Activated B cell treated with CpG ODN at 0.5 μM for 24 hours (primary cell): ENCODE results near the gene DAPK1. TPM values are rescaled to one million over a fixed set of nuclear protein-coding genes. Genes with fewer than 3 reads are reported as not detected.

Experiments used
- ATAC-seq: fragments of 200-7000 bp; cut with Tn5 transposase; one replicate; pipeline ENCODE4 v1.10.0; 2021; ENCODE audit warnings: low read depth, mild to moderate bottlenecking, moderate library complexity
- CTCF ChIA-PET: fragments of 350-600 bp; sonication (Branson Sonifier 250); formaldehyde crosslinking; loops from one replicate; lab custom pipeline; 2021; ENCODE audit warnings: antibody characterized with exemption; lab: Charles Lee
- POLR2A ChIA-PET: fragments of 350-600 bp; sonication (Branson Sonifier 250); formaldehyde crosslinking; loops from one replicate; lab custom pipeline; 2021; ENCODE audit warnings: antibody characterized with exemption; lab: Charles Lee
- DNase-seq: peaks from one replicate; pipeline ENCODE4 v3.0.0; 2022
- H3K27ac Mint-ChIP-seq: one replicate; pipeline ENCODE4 v1.8.0; 2020; ENCODE audit warnings: mixed read lengths
- H3K27me3 Mint-ChIP-seq: one replicate; pipeline ENCODE4 v1.8.0; 2021; ENCODE audit warnings: mixed read lengths
- H3K36me3 Mint-ChIP-seq: one replicate; pipeline ENCODE4 v1.8.0; 2021; ENCODE audit warnings: low read depth, mixed read lengths
- H3K4me1 Mint-ChIP-seq: one replicate; pipeline ENCODE4 v1.8.0; 2021; ENCODE audit warnings: mixed read lengths
- H3K4me3 Mint-ChIP-seq: one replicate; pipeline ENCODE4 v1.8.0; 2020; ENCODE audit warnings: mild to moderate bottlenecking, mixed read lengths
- H3K9me3 Mint-ChIP-seq: one replicate; pipeline ENCODE4 v1.8.0; 2020; ENCODE audit warnings: mixed read lengths
- CTCF ChIP-seq: fragments of 200-600 bp; IDR thresholded peaks from one replicate; pipeline ENCODE4 v1.8.0; 2022; ENCODE audit warnings: antibody characterized with exemption, mild to moderate bottlenecking
- intact Hi-C: fragments of 100-400 bp; cut with micrococcal nuclease; formaldehyde crosslinking; loops from one replicate; pipeline ENCODE4 v1.15.1; 2024
- total RNA-seq: library from RNA; stranded (reverse); gene quantifications from 2 replicates; pipeline ENCODE4 v1.2.3, GENCODE V29; 2022

DAPK1 gene
- total RNA-seq, 1 donor from 2014 or later = 1.0 TPM

DNA sequence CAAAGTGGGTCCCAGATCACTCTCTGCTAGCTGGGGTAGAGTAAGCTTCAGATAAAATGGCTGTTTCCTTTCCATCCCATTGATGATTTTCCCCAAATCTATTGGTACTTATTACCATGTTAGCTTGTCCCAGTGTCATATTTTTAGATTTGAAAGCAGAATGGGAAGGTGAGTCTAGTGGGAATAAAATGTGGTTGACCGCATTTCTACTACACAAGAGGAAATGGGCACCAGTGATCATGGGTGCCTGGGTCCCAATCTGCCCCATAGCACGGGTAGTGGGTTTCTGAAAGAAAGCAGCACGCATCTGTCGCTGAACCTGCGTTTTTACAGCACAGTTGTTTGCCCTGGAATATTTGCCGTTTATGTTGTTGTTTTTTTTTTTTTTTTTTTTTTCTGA, 20.1 kb downstream of the DAPK1 start:
- TF ChIP-seq CTCF = no peak
- Mint-ChIP-seq H3K9me3 (peaks cover 1% of the 10 kb centered on the region), H3K4me3 (no peak overlapping the region), H3K4me1 (peaks cover 20% of the 10 kb centered on the region), H3K27ac (no peak overlapping the region), H3K27me3 (peaks cover 23% of the 10 kb centered on the region), H3K36me3 (no peaks in the 10 kb centered on the region)
- no peak for ATAC-seq
- ChIA-PET CTCF (no interaction called here), POLR2A (no interaction called here)
- intact Hi-C loops = loop anchor here (10.0 kb wide), 1 partner anchor 57 kb away; no protein-coding TSS in a partner anchor
- DNase-seq = no peak

DNA sequence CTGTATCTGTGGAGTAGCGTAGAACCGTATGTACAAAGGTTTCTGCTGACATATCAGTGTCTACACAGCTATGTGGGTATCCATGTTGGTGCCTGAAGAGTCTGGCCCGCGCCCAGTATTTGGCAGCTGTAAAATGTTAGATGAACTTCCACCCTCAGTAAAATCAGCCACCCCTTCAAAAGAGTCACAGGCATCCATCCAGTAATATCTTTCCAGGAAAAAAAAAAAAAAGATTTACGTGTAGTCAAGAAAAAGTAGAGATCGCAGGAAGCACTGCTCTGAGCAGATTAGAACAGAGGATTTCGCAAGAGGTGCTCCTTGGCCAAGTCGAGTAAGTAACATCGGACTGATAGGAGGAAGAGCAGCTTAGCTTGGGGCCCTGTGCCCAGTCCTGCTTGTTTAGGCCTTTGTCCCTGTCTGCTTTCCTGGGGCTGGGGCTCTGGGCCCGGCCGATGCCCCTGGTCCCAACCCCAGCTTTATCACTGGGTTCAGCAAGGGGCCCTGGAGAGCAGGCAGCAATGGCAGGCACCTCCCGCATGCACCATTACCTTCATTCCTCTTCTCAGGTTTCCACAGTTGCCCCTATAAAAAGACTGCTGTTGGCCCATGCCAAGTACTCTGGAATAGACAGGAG, 21.2 kb downstream of the DAPK1 start:
- H3K27me3 Mint-ChIP-seq = peaks cover 28% of the 10 kb centered on the region

GRCh38 chr9:87519461-87519860, 21.8 kb downstream of the DAPK1 start:
- ATAC-seq = no peak
- TF ChIP-seq CTCF = no peak
- Mint-ChIP-seq H3K27ac (no peak overlapping the region), H3K4me1 (peaks cover 20% of the 10 kb centered on the region), H3K9me3 (peaks cover 1% of the 10 kb centered on the region), H3K4me3 (no peak overlapping the region), H3K27me3 (peaks cover 28% of the 10 kb centered on the region), H3K36me3 (no peaks in the 10 kb centered on the region)
- DNase-seq = no peak
- ChIA-PET CTCF (no interaction called here), POLR2A (no interaction called here)
- intact Hi-C loops = loop anchor here (10.0 kb wide), 1 partner anchor 55 kb away; no protein-coding TSS in a partner anchor

More for the DNA sequence above, 21.2 kb downstream of the DAPK1 start:
- DNase-seq = no peak
- POLR2A ChIA-PET = no interaction called here
- intact Hi-C loops = loop anchor here (10.0 kb wide), 1 partner anchor 56 kb away; no protein-coding TSS in a partner anchor
- Mint-ChIP-seq H3K4me1 (peaks cover 20% of the 10 kb centered on the region), H3K4me3 (no peak overlapping the region), H3K27ac (no peak overlapping the region), H3K9me3 (peaks cover 1% of the 10 kb centered on the region), H3K36me3 (no peaks in the 10 kb centered on the region)
- CTCF ChIA-PET = no interaction called here
- ATAC-seq = no peak
- TF ChIP-seq CTCF = no peak

GRCh38 chr9:87520172-87520683, 22.6 kb downstream of the DAPK1 start:
- POLR2A ChIA-PET = no interaction called here
- no peaks in the 10 kb centered on the region for H3K36me3 Mint-ChIP-seq
- ATAC-seq (no peak), DNase-seq (no peak)
- no peak overlapping the region for H3K27ac Mint-ChIP-seq
- peaks cover 1% of the 10 kb centered on the region for H3K9me3 Mint-ChIP-seq
- intact Hi-C loops = no loop called here
- peaks cover 20% of the 10 kb centered on the region for H3K4me1 Mint-ChIP-seq
- peaks cover 28% of the 10 kb centered on the region for H3K27me3 Mint-ChIP-seq
- no peak overlapping the region for H3K4me3 Mint-ChIP-seq
- CTCF ChIA-PET = no interaction called here
- no peak for TF ChIP-seq CTCF

DNA sequence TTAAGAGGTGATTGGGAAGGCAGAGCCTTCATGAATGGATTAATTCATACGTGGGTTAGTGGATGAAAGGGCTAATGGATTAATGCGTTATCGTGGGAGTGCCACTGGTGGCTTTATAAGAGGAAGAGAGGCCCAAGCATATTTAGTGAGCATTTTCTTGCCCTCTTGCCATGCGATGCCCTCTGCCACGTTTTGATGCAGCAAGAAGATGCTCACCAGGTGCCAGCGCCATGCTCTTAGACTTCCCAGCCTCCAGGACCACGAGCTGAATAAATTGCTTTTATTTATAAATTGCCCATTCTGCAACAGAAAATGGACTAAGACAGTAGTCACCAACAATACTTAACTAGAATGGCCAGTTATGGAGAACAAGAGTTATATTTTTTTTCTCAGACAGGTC, 24.2 kb downstream of the DAPK1 start:
- Mint-ChIP-seq H3K4me3 (no peak overlapping the region), H3K4me1 (peaks cover 15% of the 10 kb centered on the region), H3K27ac (no peak overlapping the region), H3K27me3 (peaks cover 19% of the 10 kb centered on the region), H3K9me3 (peaks cover 1% of the 10 kb centered on the region), H3K36me3 (no peaks in the 10 kb centered on the region)
- ChIA-PET CTCF (no interaction called here), POLR2A (no interaction called here)
- ATAC-seq (no peak), DNase-seq (no peak)
- TF ChIP-seq CTCF = no peak
- intact Hi-C loops = no loop called here
